Astrocyte (in vitro differentiated cells and primary cell): ENCODE measurements around the gene STRA6. TPM values are rescaled to one million over a fixed set of nuclear protein-coding genes. Genes with fewer than 3 reads are reported as not detected.

Source experiments
- DNase-seq: peaks from one replicate; pipeline ENCODE4 v3.0.0-alpha.2; 2010; ENCODE audit warnings: low read depth
- FAIRE-seq: peaks from 2 replicates; lab custom pipeline; 2011; peaks lifted over from hg19 to GRCh38; lab: Jason Lieb, UNC
- H2AFZ ChIP-seq: 2 replicates; pipeline ENCODE4 v1.6.0; 2012; ENCODE audit warnings: low read depth, low read length, inconsistent platforms
- H3K27ac ChIP-seq: 2 replicates; pipeline ENCODE4 v1.5.1; 2011; ENCODE audit warnings: low read depth, low read length, inconsistent platforms
- H3K27me3 ChIP-seq: 2 replicates; pipeline ENCODE4 v1.6.0; 2011; ENCODE audit warnings: low read length, inconsistent platforms; ENCODE audit not compliant: insufficient read depth
- H3K36me3 ChIP-seq: 2 replicates; pipeline ENCODE4 v1.5.1; 2011; ENCODE audit warnings: low read length, inconsistent platforms; ENCODE audit not compliant: insufficient read depth
- H3K4me1 ChIP-seq: 2 replicates; pipeline ENCODE4 v1.5.1; 2011; ENCODE audit warnings: low read length, inconsistent platforms; ENCODE audit not compliant: insufficient read depth
- H3K4me2 ChIP-seq: 2 replicates; pipeline ENCODE4 v1.6.0; 2012; ENCODE audit warnings: low read length, inconsistent platforms
- H3K4me3 ChIP-seq: 2 replicates; pipeline ENCODE4 v1.5.1; 2011; ENCODE audit warnings: low read depth, mild to moderate bottlenecking, low read length, inconsistent platforms; ENCODE audit not compliant: insufficient read depth
- H3K79me2 ChIP-seq: 2 replicates; pipeline ENCODE4 v1.6.0; 2012; ENCODE audit warnings: mild to moderate bottlenecking, low read length, inconsistent platforms; ENCODE audit not compliant: insufficient read depth
- H3K9ac ChIP-seq: 2 replicates; pipeline ENCODE4 v1.6.0; 2012; ENCODE audit warnings: mild to moderate bottlenecking, low read length, inconsistent platforms
- H3K9me3 ChIP-seq: 2 replicates; pipeline ENCODE4 v1.5.1; 2012; ENCODE audit warnings: low read depth, mild to moderate bottlenecking, low read length, inconsistent platforms; ENCODE audit not compliant: insufficient read depth
- H4K20me1 ChIP-seq: 2 replicates; pipeline ENCODE4 v1.6.0; 2012; ENCODE audit warnings: low read length, inconsistent platforms; ENCODE audit not compliant: insufficient read depth
- H3K27ac Mint-ChIP-seq: one replicate; pipeline ENCODE4 v1.8.0; 2021; ENCODE audit warnings: mild to moderate bottlenecking, mixed read lengths; ENCODE audit not compliant: unreplicated experiment
- H3K27me3 Mint-ChIP-seq: one replicate; pipeline ENCODE4 v1.8.0; 2021; ENCODE audit warnings: low read depth, mixed read lengths; ENCODE audit not compliant: unreplicated experiment
- H3K36me3 Mint-ChIP-seq: one replicate; pipeline ENCODE4 v1.8.0; 2021; ENCODE audit warnings: low read depth, mixed read lengths; ENCODE audit not compliant: unreplicated experiment
- H3K4me1 Mint-ChIP-seq: one replicate; pipeline ENCODE4 v1.8.0; 2021; ENCODE audit warnings: low read depth, mixed read lengths; ENCODE audit not compliant: unreplicated experiment
- H3K4me3 Mint-ChIP-seq: one replicate; pipeline ENCODE4 v1.8.0; 2021; ENCODE audit warnings: mild to moderate bottlenecking, moderate library complexity, mixed read lengths; ENCODE audit not compliant: unreplicated experiment
- H3K9me3 Mint-ChIP-seq: one replicate; pipeline ENCODE4 v1.8.0; 2021; ENCODE audit warnings: mild to moderate bottlenecking, mixed read lengths; ENCODE audit not compliant: unreplicated experiment
- EZH2 ChIP-seq: IDR thresholded peaks from 2 replicates; pipeline ENCODE4 v1.6.1; 2012; ENCODE audit warnings: mild to moderate bottlenecking, low read length, inconsistent platforms; ENCODE audit not compliant: insufficient read depth
- total RNA-seq: library from RNA; stranded (reverse); gene quantifications from 2 replicates; pipeline ENCODE4 v1.2.1, GENCODE V29; 2021
- TF ChIP-seq, protein P1 (sequence below): IDR thresholded peaks from 2 replicates; pipeline ENCODE4 v1.5.1; 2011; ENCODE audit warnings: low read depth, mild to moderate bottlenecking, inconsistent platforms, low read length, moderate library complexity; ENCODE audit not compliant: insufficient read depth

Gene STRA6
- total RNA-seq, 1 donor from 2014 or later, result 7.2 TPM

DNA sequence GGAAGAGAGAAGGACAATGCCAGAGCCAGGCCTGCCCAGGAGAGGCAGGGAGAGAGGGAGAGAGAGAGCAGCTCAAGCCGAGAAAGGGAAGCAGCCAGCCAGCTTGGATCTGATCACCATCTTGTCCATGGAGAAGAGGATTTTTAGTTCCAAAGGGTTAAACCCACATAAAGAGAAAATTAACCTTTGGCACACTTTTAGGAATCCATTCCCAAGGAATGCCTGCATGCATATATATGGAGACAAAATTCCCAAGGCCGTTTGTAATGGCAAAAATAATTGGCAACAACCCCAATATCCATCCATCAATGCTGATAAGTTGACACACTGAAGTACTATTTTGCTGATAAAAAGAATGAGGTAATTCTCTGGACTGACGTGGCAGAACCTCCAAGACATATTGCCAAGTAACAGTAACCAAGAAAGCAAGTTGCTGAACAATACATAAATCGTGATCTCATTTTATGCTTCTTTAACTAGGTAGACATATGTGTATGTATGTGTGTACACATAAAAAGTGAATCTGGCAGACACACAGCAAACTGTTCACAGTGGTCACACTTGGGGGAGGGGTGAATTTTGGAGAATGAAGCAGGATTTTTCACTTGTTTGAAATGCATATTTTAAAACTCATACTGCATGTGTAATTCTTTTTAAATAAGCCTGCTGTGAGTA is 7.5 kb upstream of the STRA6 start:
- Mint-ChIP-seq H3K4me3 (no peak overlapping the region), H3K27me3 (peaks cover 23% of the 10 kb centered on the region), H3K4me1 (peaks cover 40% of the 10 kb centered on the region), H3K36me3 (peaks cover 3% of the 10 kb centered on the region), H3K9me3 (no peaks in the 10 kb centered on the region), H3K27ac (peak overlapping the region; percentile 42)
- TF ChIP-seq EZH2, result no peak
- TF ChIP-seq, protein P1, sequence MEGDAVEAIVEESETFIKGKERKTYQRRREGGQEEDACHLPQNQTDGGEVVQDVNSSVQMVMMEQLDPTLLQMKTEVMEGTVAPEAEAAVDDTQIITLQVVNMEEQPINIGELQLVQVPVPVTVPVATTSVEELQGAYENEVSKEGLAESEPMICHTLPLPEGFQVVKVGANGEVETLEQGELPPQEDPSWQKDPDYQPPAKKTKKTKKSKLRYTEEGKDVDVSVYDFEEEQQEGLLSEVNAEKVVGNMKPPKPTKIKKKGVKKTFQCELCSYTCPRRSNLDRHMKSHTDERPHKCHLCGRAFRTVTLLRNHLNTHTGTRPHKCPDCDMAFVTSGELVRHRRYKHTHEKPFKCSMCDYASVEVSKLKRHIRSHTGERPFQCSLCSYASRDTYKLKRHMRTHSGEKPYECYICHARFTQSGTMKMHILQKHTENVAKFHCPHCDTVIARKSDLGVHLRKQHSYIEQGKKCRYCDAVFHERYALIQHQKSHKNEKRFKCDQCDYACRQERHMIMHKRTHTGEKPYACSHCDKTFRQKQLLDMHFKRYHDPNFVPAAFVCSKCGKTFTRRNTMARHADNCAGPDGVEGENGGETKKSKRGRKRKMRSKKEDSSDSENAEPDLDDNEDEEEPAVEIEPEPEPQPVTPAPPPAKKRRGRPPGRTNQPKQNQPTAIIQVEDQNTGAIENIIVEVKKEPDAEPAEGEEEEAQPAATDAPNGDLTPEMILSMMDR, result no peak
- no peak overlapping the region for H2AFZ ChIP-seq
- FAIRE-seq (peak; percentile 83), DNase-seq (peak; percentile 99)
- peaks cover 51% of the 10 kb centered on the region for H3K4me1 ChIP-seq
- no peaks in the 10 kb centered on the region for H4K20me1 ChIP-seq
- H3K27ac ChIP-seq, result peak overlapping the region; percentile 94
- H3K79me2 ChIP-seq, result no peaks in the 10 kb centered on the region
- no peaks in the 10 kb centered on the region for H3K27me3 ChIP-seq
- no peak overlapping the region for H3K4me3 ChIP-seq
- H3K4me2 ChIP-seq, result peak overlapping the region; percentile 52
- H3K36me3 ChIP-seq, result no peaks in the 10 kb centered on the region
- H3K9me3 ChIP-seq, result no peaks in the 10 kb centered on the region
- H3K9ac ChIP-seq, result peak overlapping the region; percentile 78

DNA sequence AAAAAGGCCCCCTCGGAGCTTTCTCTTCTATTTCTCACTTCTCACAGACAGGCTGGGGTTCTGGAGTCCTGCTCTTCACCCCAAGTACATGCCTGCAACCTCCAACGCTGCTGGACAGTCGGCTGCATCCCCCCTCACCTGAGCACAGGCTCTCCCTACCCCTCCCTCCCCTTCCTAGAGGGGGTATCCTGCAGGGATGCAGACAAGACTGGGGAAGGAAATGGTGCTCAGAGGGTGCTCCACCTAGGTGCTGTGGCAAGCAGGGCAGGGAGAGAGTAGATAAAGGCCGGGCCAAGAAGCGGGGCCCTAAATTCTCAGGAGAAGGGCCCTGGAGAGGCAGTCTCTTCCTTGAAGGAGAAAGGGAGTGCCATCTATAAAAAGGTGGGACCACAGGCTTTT is 7.0 kb upstream of the STRA6 start:
- Histone ChIP-seq H3K36me3 (no peaks in the 10 kb centered on the region), H3K4me1 (peaks cover 49% of the 10 kb centered on the region), H3K27ac (peak overlapping the region; percentile 94), H3K79me2 (no peaks in the 10 kb centered on the region), H4K20me1 (no peaks in the 10 kb centered on the region), H3K9me3 (no peaks in the 10 kb centered on the region), H3K27me3 (no peaks in the 10 kb centered on the region), H3K4me2 (peak overlapping the region; percentile 52), H2AFZ (no peak overlapping the region), H3K9ac (peak overlapping the region; percentile 74), H3K4me3 (no peak overlapping the region)
- TF ChIP-seq EZH2, result no peak
- TF ChIP-seq, protein P1, result no peak
- Mint-ChIP-seq H3K36me3 (peaks cover 3% of the 10 kb centered on the region), H3K4me1 (peaks cover 37% of the 10 kb centered on the region), H3K27me3 (peaks cover 25% of the 10 kb centered on the region), H3K27ac (peak overlapping the region; percentile 42), H3K9me3 (peaks cover 2% of the 10 kb centered on the region), H3K4me3 (no peak overlapping the region)
- no peak for FAIRE-seq
- no peak for DNase-seq

DNA sequence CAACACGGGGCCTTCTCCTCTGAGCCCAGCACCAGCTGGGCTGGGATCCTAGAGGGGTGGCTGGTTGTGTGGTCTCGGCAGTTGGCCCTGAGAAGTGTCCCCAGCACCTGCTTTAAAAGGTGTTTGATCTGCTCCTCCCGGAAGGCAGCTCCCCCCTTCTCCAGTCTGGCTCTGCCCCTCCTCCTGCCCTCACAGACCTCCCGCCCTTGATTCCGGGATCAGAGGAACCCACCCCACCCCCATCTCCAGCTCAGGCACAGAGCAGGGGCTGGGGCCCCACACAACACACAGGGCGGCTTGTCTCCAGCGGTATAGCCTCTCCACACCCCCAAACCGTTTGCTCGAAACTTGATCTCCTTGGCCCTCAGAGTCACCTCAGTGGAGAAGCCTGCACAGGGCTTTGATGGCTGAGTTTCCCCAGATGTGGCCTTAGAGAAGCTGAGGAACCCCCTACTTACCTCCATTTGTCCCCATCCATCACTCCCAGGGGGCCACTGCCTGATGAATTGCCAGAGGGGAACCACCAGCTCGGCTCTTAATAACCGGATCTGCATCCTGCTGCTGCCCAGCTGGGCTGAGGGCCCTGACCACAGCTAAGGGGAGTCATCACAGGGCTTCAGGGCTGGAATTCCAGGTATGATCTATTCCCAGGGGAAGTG is 6.4 kb upstream of the STRA6 start:
- Histone ChIP-seq H3K4me3 (no peak overlapping the region), H3K9ac (peak overlapping the region; percentile 74), H3K4me2 (peak overlapping the region; percentile 52), H3K9me3 (no peaks in the 10 kb centered on the region), H3K36me3 (no peaks in the 10 kb centered on the region), H2AFZ (no peak overlapping the region), H3K79me2 (no peaks in the 10 kb centered on the region), H3K4me1 (peaks cover 51% of the 10 kb centered on the region), H3K27ac (peak overlapping the region; percentile 94), H3K27me3 (no peaks in the 10 kb centered on the region), H4K20me1 (no peaks in the 10 kb centered on the region)
- Mint-ChIP-seq H3K27ac (peak overlapping the region; percentile 72), H3K36me3 (peaks cover 3% of the 10 kb centered on the region), H3K4me1 (peaks cover 35% of the 10 kb centered on the region), H3K27me3 (peaks cover 28% of the 10 kb centered on the region), H3K9me3 (peaks cover 2% of the 10 kb centered on the region), H3K4me3 (no peak overlapping the region)
- FAIRE-seq (no peak), DNase-seq (peak; percentile 90)
- TF ChIP-seq EZH2, result no peak
- TF ChIP-seq, protein P1, result no peak
